Measurements from ENCODE around the gene CYP26C1. TPM values are rescaled to one million over a fixed set of nuclear protein-coding genes. Genes with fewer than 3 reads are reported as not detected.

CYP26C1 gene
- total RNA-seq, 1 experiment from 2014 or later: 0.07 TPM

- BruUV-seq (replicated peaks): no TSS peak
- H3K9me3 ChIP-seq (ENCODE audit: control insufficient read depth in 1 of 2, insufficient read depth in 1 of 2, low read depth in 1 of 2, low read length in 2 of 2): no peaks in the 10 kb centered on the region
- no peaks in the 10 kb centered on the region for H3K36me3 ChIP-seq (ENCODE audit: control insufficient read depth in 1 of 2, insufficient read depth in 2 of 2, low read length in 2 of 2)
- H3K4me2 ChIP-seq (ENCODE audit: low read length): no peak overlapping the region
- POLR2A ChIA-PET: no interaction called here
- ATAC-seq (no peak), DNase-seq (ENCODE audit: low read depth, low spot score) (no peak)
- no peak overlapping the region for H2AFZ ChIP-seq (ENCODE audit: low read depth, low read length, poor library complexity, severe bottlenecking)
- H3K27me3 ChIP-seq (ENCODE audit: insufficient read depth, low read length): no peaks in the 10 kb centered on the region
- H3K4me3 ChIP-seq (replicated peaks in 1 of 2; ENCODE audit: low read depth in 1 of 2, low read length in 2 of 2): no peak overlapping the region
- CTCF ChIA-PET: no interaction called here
- H3K9ac ChIP-seq (ENCODE audit: low read length): no peak overlapping the region
- peaks cover 0 to 7% of the 10 kb centered on the region in 2 experiments; a peak in 1 of 4 replicates for H3K4me1 ChIP-seq (ENCODE audit: control insufficient read depth in 1 of 2, insufficient read depth in 2 of 2, low read length in 2 of 2)
- H3K9me2 ChIP-seq (ENCODE audit: insufficient read depth): no peaks in the 10 kb centered on the region
- TF ChIP-seq, protein P1, sequence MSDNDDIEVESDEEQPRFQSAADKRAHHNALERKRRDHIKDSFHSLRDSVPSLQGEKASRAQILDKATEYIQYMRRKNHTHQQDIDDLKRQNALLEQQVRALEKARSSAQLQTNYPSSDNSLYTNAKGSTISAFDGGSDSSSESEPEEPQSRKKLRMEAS (IDR thresholded peaks at IDR 0.05): no peak
- TF ChIP-seq RAD21 (IDR thresholded peaks at IDR 0.05; ENCODE audit: low read depth) (no peak), EGR1 (IDR thresholded peaks at IDR 0.05; ENCODE audit: low read depth) (no peak), YY1 (IDR thresholded peaks at IDR 0.05; ENCODE audit: extremely low read depth, insufficient replicate concordance, low read depth, low read length) (no peak), SIN3A (IDR thresholded peaks at IDR 0.05; ENCODE audit: low read depth) (no peak), SP1 (IDR thresholded peaks at IDR 0.05; ENCODE audit: low read depth) (no peak), EZH2 (IDR thresholded peaks at IDR 0.05) (no peak), ATF3 (IDR thresholded peaks at IDR 0.05) (no peak), ZBTB33 (IDR thresholded peaks at IDR 0.05; ENCODE audit: extremely low read depth, insufficient replicate concordance, low read length) (no peak), POLR2AphosphoS5 (IDR thresholded peaks at IDR 0.05; ENCODE audit: low read depth, low read length) (no peak), CBX3 (IDR thresholded peaks at IDR 0.05; ENCODE audit: low read depth) (no peak), EZH2phosphoT487 (IDR thresholded peaks at IDR 0.05; ENCODE audit: borderline replicate concordance) (no peak), CEBPB (IDR thresholded peaks at IDR 0.05; ENCODE audit: low read depth) (no peak), TCF7L2 (IDR thresholded peaks at IDR 0.05; ENCODE audit: borderline replicate concordance, extremely low read depth, insufficient read depth, insufficient read length) (no peak), FOSL1 (IDR thresholded peaks at IDR 0.05; ENCODE audit: low read depth) (no peak), SRF (IDR thresholded peaks at IDR 0.05; ENCODE audit: low read depth) (no peak), POLR2A (IDR thresholded peaks at IDR 0.05; ENCODE audit: borderline replicate concordance, extremely low read depth, insufficient read depth, insufficient read length) (no peak), ZFX (IDR thresholded peaks at IDR 0.05) (no peak), CTCF (IDR thresholded peaks at IDR 0.05 in 2 of 3, conservative IDR thresholded peaks at IDR 0.05 in 1 of 3; ENCODE audit: borderline replicate concordance in 1 of 3, insufficient read depth in 1 of 3, low read depth in 2 of 3, low read length in 2 of 3) (no peak), REST (IDR thresholded peaks at IDR 0.05; ENCODE audit: low read depth) (no peak)
- H4K20me1 ChIP-seq (ENCODE audit: insufficient read depth): no peaks in the 10 kb centered on the region
- no peaks in the 10 kb centered on the region for H3K79me2 ChIP-seq (ENCODE audit: insufficient read depth, low read length)
- RAD21 ChIA-PET (ENCODE audit: low non-redundant PET in 1 of 2, low total read pairs in 2 of 2, uncharacterized antibody in 2 of 2, unreplicated experiment in 2 of 2): no interaction called here
- intact Hi-C loops (cut with micrococcal nuclease): no loop called here
- H3K27ac ChIP-seq (ENCODE audit: low read depth, low read length): no peak overlapping the region
These were observed 36.8 kb downstream of the CYP26C1 start for GRCh38 chr10:93097386-93097785.

Measured in HCT116 (cell line).